A673 (cell line): Measurements from ENCODE around the gene ADARB2. TPM values are rescaled to one million over a fixed set of nuclear protein-coding genes. Genes with fewer than 3 reads are reported as not detected.

Source experiments
- BruUV-seq: library from RNA; stranded (reverse); fragments of 400-500 nt; replicated peaks from 2 replicates; lab custom pipeline; 2021; lab: Mats Ljungman, UMichigan
- CTCF ChIA-PET: fragments of 300-600 bp; sonication (Branson Sonifier 250); formaldehyde crosslinking; loops from one replicate; lab custom pipeline; 2022; ENCODE audit warnings: antibody characterized with exemption; lab: Charles Lee
- POLR2A ChIA-PET: fragments of 300-600 bp; sonication (Branson Sonifier 250); formaldehyde crosslinking; loops from one replicate; lab custom pipeline; 2022; ENCODE audit warnings: antibody characterized with exemption; ENCODE audit not compliant: low non-redundant PET; lab: Charles Lee
- DNase-seq: peaks from one replicate; pipeline ENCODE4 v3.0.0-alpha.2; 2015; ENCODE audit warnings: low spot score
- H3K27ac ChIP-seq: fragments of 200-600 bp; sonication (generic); 2 replicates; pipeline ENCODE4 v1.5.1; 2016; ENCODE audit warnings: mixed run types, low read depth, mild to moderate bottlenecking, mixed read lengths, antibody characterized with exemption, low read length; ENCODE audit not compliant: poor library complexity, severe bottlenecking
- H3K27me3 ChIP-seq: fragments of 200-600 bp; sonication (generic); replicated peaks from 2 replicates; pipeline ENCODE4 v1.6.1; 2017; ENCODE audit warnings: mixed run types, low read depth, mild to moderate bottlenecking, mixed read lengths, antibody characterized with exemption, low read length; ENCODE audit not compliant: insufficient read depth, poor library complexity
- H3K36me3 ChIP-seq: fragments of 200-600 bp; sonication (generic); 2 replicates; pipeline ENCODE4 v1.6.1; 2016; ENCODE audit warnings: mixed run types, mild to moderate bottlenecking, mixed read lengths, antibody characterized with exemption, low read length; ENCODE audit not compliant: insufficient read depth, poor library complexity, severe bottlenecking
- H3K4me1 ChIP-seq: fragments of 200-600 bp; sonication (generic); 2 replicates; pipeline ENCODE4 v1.6.1; 2017; ENCODE audit warnings: mixed run types, mild to moderate bottlenecking, mixed read lengths, antibody characterized with exemption, low read length; ENCODE audit not compliant: insufficient read depth, poor library complexity, severe bottlenecking
- H3K4me3 ChIP-seq: fragments of 200-600 bp; sonication (generic); 2 replicates; pipeline ENCODE4 v1.5.1; 2016; ENCODE audit warnings: low read depth, mixed run types, mild to moderate bottlenecking, mixed read lengths, low read length; ENCODE audit not compliant: poor library complexity, severe bottlenecking
- H3K9me3 ChIP-seq: fragments of 200-600 bp; sonication (generic); 2 replicates; pipeline ENCODE4 v1.6.1; 2016; ENCODE audit warnings: mixed run types, low read depth, mild to moderate bottlenecking, mixed read lengths, antibody characterized with exemption, low read length; ENCODE audit not compliant: poor library complexity, severe bottlenecking
- EZH2 ChIP-seq: fragments of 200-600 bp; sonication (generic); IDR thresholded peaks from 2 replicates; pipeline ENCODE4 v1.6.1; 2017; ENCODE audit warnings: borderline replicate concordance, low read depth, mild to moderate bottlenecking, mixed read lengths, antibody characterized with exemption, low read length; ENCODE audit not compliant: poor library complexity, severe bottlenecking
- intact Hi-C: fragments of 100-400 bp; cut with micrococcal nuclease; formaldehyde crosslinking; loops from one replicate; pipeline ENCODE4 v1.10.0; 2022; ENCODE audit not compliant: unreplicated experiment
- total RNA-seq: library from RNA; stranded (reverse); gene quantifications from 2 replicates; pipeline ENCODE4 v1.2.3, GENCODE V29; 2021
- TF ChIP-seq, protein P1 (sequence below): fragments of 300-800, 200-600 bp; sonication (generic); conservative IDR thresholded peaks from 2 replicates; pipeline ENCODE4 v1.5.1; 2017; ENCODE audit warnings: low read depth, mild to moderate bottlenecking, antibody characterized with exemption, low read length, moderate library complexity, mixed read lengths

The ADARB2 gene
- total RNA-seq, 1 experiment from 2014 or later = not detected

DNA sequence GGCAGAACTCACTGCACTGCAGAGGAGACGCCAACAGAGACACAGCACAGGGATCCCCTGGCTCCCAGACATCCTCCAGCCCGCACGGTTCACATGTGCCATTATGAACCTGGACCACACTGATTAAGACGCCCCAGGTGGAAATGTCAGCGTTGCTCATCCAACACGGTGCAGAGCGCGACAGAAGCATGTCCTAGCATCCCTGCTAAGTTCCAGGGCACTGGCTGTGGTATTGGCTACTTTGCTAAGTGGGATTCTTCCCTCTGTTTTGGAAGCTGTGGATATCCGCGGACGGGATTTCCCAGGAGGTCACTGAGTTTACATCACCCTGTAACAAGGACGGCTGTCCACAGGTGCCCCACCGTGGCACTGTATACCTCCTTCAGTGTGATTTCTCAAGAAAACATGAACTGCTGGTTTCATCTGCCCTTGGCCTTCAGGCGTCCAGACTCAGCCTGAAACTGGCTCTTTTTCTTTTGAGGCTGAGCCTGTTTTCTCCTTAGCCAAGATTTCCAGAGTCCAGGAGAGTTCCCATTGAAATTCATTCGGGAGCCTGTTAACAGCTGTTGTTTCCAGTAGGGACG, 357.1 kb downstream of the ADARB2 start:
- no peak for DNase-seq
- Histone ChIP-seq H3K4me1 (no peaks in the 10 kb centered on the region), H3K4me3 (no peak overlapping the region), H3K27ac (no peak overlapping the region), H3K36me3 (no peaks in the 10 kb centered on the region), H3K9me3 (no peaks in the 10 kb centered on the region), H3K27me3 (peaks cover 81% of the 10 kb centered on the region)
- peak; percentile 1 for TF ChIP-seq EZH2
- TF ChIP-seq, protein P1, sequence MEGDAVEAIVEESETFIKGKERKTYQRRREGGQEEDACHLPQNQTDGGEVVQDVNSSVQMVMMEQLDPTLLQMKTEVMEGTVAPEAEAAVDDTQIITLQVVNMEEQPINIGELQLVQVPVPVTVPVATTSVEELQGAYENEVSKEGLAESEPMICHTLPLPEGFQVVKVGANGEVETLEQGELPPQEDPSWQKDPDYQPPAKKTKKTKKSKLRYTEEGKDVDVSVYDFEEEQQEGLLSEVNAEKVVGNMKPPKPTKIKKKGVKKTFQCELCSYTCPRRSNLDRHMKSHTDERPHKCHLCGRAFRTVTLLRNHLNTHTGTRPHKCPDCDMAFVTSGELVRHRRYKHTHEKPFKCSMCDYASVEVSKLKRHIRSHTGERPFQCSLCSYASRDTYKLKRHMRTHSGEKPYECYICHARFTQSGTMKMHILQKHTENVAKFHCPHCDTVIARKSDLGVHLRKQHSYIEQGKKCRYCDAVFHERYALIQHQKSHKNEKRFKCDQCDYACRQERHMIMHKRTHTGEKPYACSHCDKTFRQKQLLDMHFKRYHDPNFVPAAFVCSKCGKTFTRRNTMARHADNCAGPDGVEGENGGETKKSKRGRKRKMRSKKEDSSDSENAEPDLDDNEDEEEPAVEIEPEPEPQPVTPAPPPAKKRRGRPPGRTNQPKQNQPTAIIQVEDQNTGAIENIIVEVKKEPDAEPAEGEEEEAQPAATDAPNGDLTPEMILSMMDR = no peak
- ChIA-PET CTCF (no interaction called here), POLR2A (no interaction called here)
- BruUV-seq = no TSS peak
- intact Hi-C loops = no loop called here

DNA sequence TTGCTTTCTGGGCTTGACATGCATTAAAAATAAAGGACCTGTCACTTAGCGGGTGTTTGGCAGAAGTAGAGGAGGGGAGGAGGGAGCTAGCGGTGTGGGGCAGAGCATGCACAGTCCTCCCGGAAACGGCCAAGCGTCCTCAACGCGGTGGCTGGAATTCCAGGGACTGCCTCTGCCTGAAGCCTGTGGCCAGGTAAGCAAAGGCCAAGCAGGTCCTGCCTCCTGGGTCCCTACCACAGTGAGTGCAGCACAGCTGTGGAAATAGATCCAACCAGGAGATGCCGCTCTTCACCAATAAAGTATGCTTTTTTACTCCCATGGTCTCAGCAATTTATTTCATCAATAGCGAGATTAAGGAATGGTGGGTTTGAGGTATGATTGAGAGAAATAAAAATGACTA, 357.7 kb downstream of the ADARB2 start:
- POLR2A ChIA-PET = no interaction called here
- no peak for TF ChIP-seq EZH2
- TF ChIP-seq, protein P1 = peak; percentile 34; the same call in 1 of the 2 replicates
- Histone ChIP-seq H3K27ac (no peak overlapping the region), H3K4me1 (no peaks in the 10 kb centered on the region), H3K27me3 (peaks cover 75% of the 10 kb centered on the region), H3K9me3 (no peaks in the 10 kb centered on the region), H3K36me3 (no peaks in the 10 kb centered on the region), H3K4me3 (no peak overlapping the region)
- DNase-seq = no peak
- CTCF ChIA-PET = no interaction called here
- no TSS peak for BruUV-seq
- intact Hi-C loops = no loop called here

- no TSS peak for BruUV-seq
- TF ChIP-seq EZH2 = no peak
- TF ChIP-seq, protein P1 = no peak
- no peak overlapping the region for H3K27ac ChIP-seq
- intact Hi-C loops = no loop called here
- no peak overlapping the region for H3K4me3 ChIP-seq
- no peak for DNase-seq
- H3K9me3 ChIP-seq = no peaks in the 10 kb centered on the region
- peaks cover 64% of the 10 kb centered on the region for H3K27me3 ChIP-seq
- POLR2A ChIA-PET = no interaction called here
- H3K36me3 ChIP-seq = no peaks in the 10 kb centered on the region
- CTCF ChIA-PET = no interaction called here
- no peaks in the 10 kb centered on the region for H3K4me1 ChIP-seq
These were observed 358.9 kb downstream of the ADARB2 start for GRCh38 chr10:1378473-1378872.
